T-cell (primary cell): ENCODE measurements around the gene ALDH1L2. TPM values are rescaled to one million over a fixed set of nuclear protein-coding genes. Genes with fewer than 3 reads are reported as not detected.

Source experiments
- ATAC-seq, 4 experiments: fragments of 200-7000 bp in 3 of 4; fragments of 150-1000 bp in 1 of 4; cut with Tn5 transposase; replicated peaks in 1 of 4; 1 replicate in 3 of 4; 2 replicates in 1 of 4; pipeline ENCODE4 v1.10.0; 2021; ENCODE audit warnings: moderate library complexity in 3 of 4, mild to moderate bottlenecking in 2 of 4, moderate number of reproducible peaks in 1 of 4
- CTCF ChIA-PET, 2 donors: fragments of 300-600 bp; sonication (Branson Sonifier 250); formaldehyde crosslinking; loops; one replicate each; lab custom pipeline; 2022; ENCODE audit warnings: antibody characterized with exemption in 2 of 2; lab: Charles Lee
- POLR2A ChIA-PET, 2 donors: fragments of 300-600 bp; sonication (Branson Sonifier 250); formaldehyde crosslinking; loops; one replicate each; lab custom pipeline; 2022; ENCODE audit warnings: antibody characterized with exemption in 2 of 2; lab: Charles Lee
- DNase-seq, 35 experiments: peaks; one replicate each; pipeline versions ENCODE4 v3.0.0 to v3.0.0-alpha.2; 2013 to 2023
- H3K27ac ChIP-seq: one replicate; pipeline ENCODE4 v1.5.1; 2013; ENCODE audit warnings: low read length
- H3K27me3 ChIP-seq, 2 experiments: replicated peaks in 1 of 2; 1 replicate in 1 of 2; 2 replicates in 1 of 2; pipeline versions ENCODE4 v1.6.1 to v1.7.0; 2013; ENCODE audit warnings: low read length in 1 of 2, mixed read lengths in 1 of 2; ENCODE audit not compliant: control insufficient read depth in 2 of 2, insufficient read depth in 2 of 2; ENCODE audit errors: extremely low read depth in 1 of 2
- H3K36me3 ChIP-seq, 2 donors: 1 replicate in 1 of 2; 2 replicates in 1 of 2; pipeline versions ENCODE4 v1.6.1 to v1.7.0; 2013; ENCODE audit warnings: low read length in 1 of 2; ENCODE audit not compliant: control insufficient read depth in 2 of 2, insufficient read depth in 1 of 2; ENCODE audit errors: extremely low read depth in 1 of 2
- H3K4me1 ChIP-seq, 2 experiments: 1 replicate in 1 of 2; 2 replicates in 1 of 2; pipeline versions ENCODE4 v1.6.1 to v1.7.0; 2013; ENCODE audit warnings: low read length in 2 of 2, mixed read lengths in 1 of 2; ENCODE audit not compliant: insufficient read depth in 2 of 2, control insufficient read depth in 1 of 2; ENCODE audit errors: extremely low read depth in 1 of 2
- H3K4me3 ChIP-seq, 2 donors: 1 replicate in 1 of 2; 2 replicates in 1 of 2; pipeline versions ENCODE4 v1.5.1 to v1.7.0; 2013; ENCODE audit warnings: mild to moderate bottlenecking in 2 of 2, low read length in 1 of 2, moderate library complexity in 1 of 2; ENCODE audit not compliant: control insufficient read depth in 1 of 2; ENCODE audit errors: extremely low read depth in 1 of 2
- H3K9me3 ChIP-seq: 2 replicates; pipeline ENCODE4 v1.7.0; 2013
- H3K27ac Mint-ChIP-seq, 2 donors: one replicate each; pipeline ENCODE4 v1.8.0; 2020 to 2021; ENCODE audit warnings: mild to moderate bottlenecking in 2 of 2, mixed read lengths in 2 of 2
- H3K27me3 Mint-ChIP-seq, 2 donors: one replicate each; pipeline ENCODE4 v1.8.0; 2021 to 2022; ENCODE audit warnings: mixed read lengths in 2 of 2
- H3K36me3 Mint-ChIP-seq: one replicate; pipeline ENCODE4 v1.8.0; 2021; ENCODE audit warnings: mixed read lengths
- H3K4me1 Mint-ChIP-seq, 3 donors: one replicate each; pipeline ENCODE4 v1.8.0; 2020 to 2022; ENCODE audit warnings: mixed read lengths in 3 of 3, mild to moderate bottlenecking in 1 of 3
- H3K4me3 Mint-ChIP-seq, 3 donors: one replicate each; pipeline ENCODE4 v1.8.0; 2020 to 2022; ENCODE audit warnings: mild to moderate bottlenecking in 3 of 3, mixed read lengths in 3 of 3, moderate library complexity in 3 of 3
- H3K9me3 Mint-ChIP-seq, 3 donors: one replicate each; pipeline ENCODE4 v1.8.0; 2020 to 2022; ENCODE audit warnings: mixed read lengths in 3 of 3
- WGBS: methylation state at CpG from one replicate; pipeline ENCODE4 v1.1.5; 2013; ENCODE audit warnings: missing lambda C conversion rate; ENCODE audit not compliant: insufficient coverage; 5-methylcytosine and 5-hydroxymethylcytosine counted together
- total RNA-seq, 35 experiments: library from RNA in 6 of 35; stranded (reverse) in 6 of 35; fragments of 120-200 nt in 1 of 35; gene quantifications; one replicate each; pipeline versions ENCODE4 v1.2.1 to v1.2.4 and lab custom pipeline; 2013 to 2026

Gene ALDH1L2
- total RNA-seq, 5 donors from 2014 or later (not counting 1 experiment from before 2014, with no cell fraction given): 0.07 to 0.51 (median 0.16) TPM; not detected in 1

- H3K4me3 ChIP-seq: peak overlapping the region in 1 of 2 donors; percentile 89
- H3K27me3 Mint-ChIP-seq: peaks cover 9 to 13% of the 10 kb centered on the region in 2 donors
Observed at GRCh38 chr12:105109465-105110212, 25.4 kb upstream of the ALDH1L2 start.

GRCh38 chr12:105107494-105108371 is 23.5 kb upstream of the ALDH1L2 start, which contains the start of gene WASHC4:
WASHC4 (plus strand) TSS chr12:105107731; CDS start chr12:105107801, 70 bp downstream.
- Histone ChIP-seq H3K36me3 (peaks cover 0 to 12% of the 10 kb centered on the region in 2 donors), H3K27ac (peak within 1 kb of the TSS; percentile 68), H3K4me1 (peaks cover 8 to 21% of the 10 kb centered on the region in 2 experiments), H3K4me3 (peak within 1 kb of the TSS; percentile 63 to 89), H3K9me3 (no peaks in the 10 kb centered on the region), H3K27me3 (peaks cover 0 to 7% of the 10 kb centered on the region in 2 experiments)
- Mint-ChIP-seq H3K9me3 (no peaks in the 10 kb centered on the region), H3K4me1 (peaks cover 41 to 44% (median 42%) of the 10 kb centered on the region in 3 donors), H3K4me3 (peak within 1 kb of the TSS; percentile 94 to 99 (median 96)), H3K36me3 (peaks cover 9% of the 10 kb centered on the region), H3K27me3 (peaks cover 9 to 15% of the 10 kb centered on the region in 2 donors), H3K27ac (peak within 1 kb of the TSS; percentile 92 to 95)
- ChIA-PET POLR2A (interaction anchor here in 1 of 2 donors (0.5 to 2.1 kb wide), 2 partner anchors 10 to 31 kb away, joined by 3 to 6 read pairs; no protein-coding TSS in a partner anchor), CTCF (no interaction called here)
- peak; percentile 97 to 99 (median 98) for ATAC-seq
- under 1% methylated on average over 76 of the region's 85 CpGs for WGBS
- DNase-seq: peak; percentile 83 to 96 (median 91)

More at GRCh38 chr12:105109465-105110212, 25.4 kb upstream of the ALDH1L2 start:
- H3K27ac Mint-ChIP-seq: peak overlapping the region; percentile 48 to 53
- Histone ChIP-seq H3K27me3 (peaks cover 0 to 4% of the 10 kb centered on the region in 2 experiments), H3K27ac (no peak overlapping the region), H3K36me3 (peaks cover 0 to 18% of the 10 kb centered on the region in 2 donors), H3K9me3 (no peaks in the 10 kb centered on the region), H3K4me1 (peaks cover 8 to 21% of the 10 kb centered on the region in 2 experiments)
- ATAC-seq: no peak
- peaks cover 52 to 57% (median 56%) of the 10 kb centered on the region in 3 donors for H3K4me1 Mint-ChIP-seq
- CTCF ChIA-PET: no interaction called here
- DNase-seq: peak in 1 of 35 experiments; percentile 8
- peaks cover 18% of the 10 kb centered on the region for H3K36me3 Mint-ChIP-seq
- H3K4me3 Mint-ChIP-seq: peak overlapping the region; percentile 94 to 99 (median 96)
- WGBS: 48% methylated on average over 3 of the region's 13 CpGs
- POLR2A ChIA-PET: interaction anchor here (0.6 to 0.7 kb wide), 2 partner anchors 26 to 202 kb away, joined by 3 to 5 read pairs; no protein-coding TSS in a partner anchor
- H3K9me3 Mint-ChIP-seq: no peaks in the 10 kb centered on the region

DNA sequence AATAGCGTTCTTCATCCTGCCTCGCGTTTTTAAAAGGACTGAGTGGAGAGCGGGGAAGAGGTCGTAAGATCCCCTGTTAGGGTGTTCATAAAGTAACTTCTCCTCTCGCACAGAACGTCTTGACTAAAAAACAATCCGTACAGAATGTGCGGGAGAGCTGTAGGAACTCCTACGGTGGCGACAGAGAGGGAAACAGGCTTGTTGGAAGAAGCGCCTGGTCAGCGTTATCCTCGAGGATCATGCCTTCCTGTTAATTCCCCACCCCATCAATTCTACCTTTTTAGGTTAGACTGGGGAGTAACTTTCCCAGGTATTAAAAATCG is 22.9 kb upstream of the ALDH1L2 start:
- peak overlapping the region; percentile 94 to 99 (median 96) for H3K4me3 Mint-ChIP-seq
- Histone ChIP-seq H3K27ac (no peak overlapping the region), H3K4me1 (peaks cover 8 to 21% of the 10 kb centered on the region in 2 experiments), H3K4me3 (peak overlapping the region; percentile 63 to 89), H3K27me3 (peaks cover 0 to 7% of the 10 kb centered on the region in 2 experiments), H3K9me3 (no peaks in the 10 kb centered on the region), H3K36me3 (peaks cover 0 to 6% of the 10 kb centered on the region in 2 donors)
- peaks cover 35 to 38% (median 37%) of the 10 kb centered on the region in 3 donors for H3K4me1 Mint-ChIP-seq
- H3K36me3 Mint-ChIP-seq: peaks cover 5% of the 10 kb centered on the region
- H3K27ac Mint-ChIP-seq: peak overlapping the region; percentile 89 to 95
- ATAC-seq: peak; percentile 5 to 16 (median 10)
- ChIA-PET CTCF (no interaction called here), POLR2A (interaction anchor here in 1 of 2 donors (2.1 kb wide), 1 partner anchor 11 kb away, joined by 6 read pairs; no protein-coding TSS in a partner anchor)
- H3K9me3 Mint-ChIP-seq: no peaks in the 10 kb centered on the region
- WGBS: no CpG with 5 or more reads among the region's 15 CpGs
- DNase-seq: peak in 2 of 35 experiments; percentile 2
- peaks cover 11 to 20% of the 10 kb centered on the region in 2 donors for H3K27me3 Mint-ChIP-seq

DNA sequence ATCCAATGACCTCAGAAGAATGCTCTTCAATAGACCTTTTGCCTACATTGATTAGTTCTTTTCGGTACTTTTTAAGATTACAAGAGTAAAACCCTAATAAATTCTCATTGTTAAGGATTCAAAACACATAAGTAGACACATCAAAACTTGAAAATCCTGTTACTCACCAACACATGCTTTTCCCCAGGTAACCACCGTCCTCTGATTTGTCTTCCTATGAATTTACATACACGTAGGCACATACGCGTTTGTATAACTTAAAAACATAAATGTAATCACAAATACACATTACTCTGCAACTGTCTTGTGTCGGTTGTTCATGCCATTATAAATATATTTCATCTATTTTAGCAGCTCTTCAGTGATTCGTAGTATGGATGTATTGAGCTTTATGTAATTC is 22.4 kb upstream of the ALDH1L2 start:
- ChIA-PET POLR2A (no interaction called here), CTCF (no interaction called here)
- Histone ChIP-seq H3K27ac (no peak overlapping the region), H3K4me1 (peaks cover 8 to 19% of the 10 kb centered on the region in 2 experiments), H3K4me3 (peak overlapping the region; percentile 63 to 89), H3K27me3 (peaks cover 0 to 7% of the 10 kb centered on the region in 2 experiments), H3K9me3 (no peaks in the 10 kb centered on the region), H3K36me3 (peaks cover 0 to under 1% of the 10 kb centered on the region in 2 donors)
- Mint-ChIP-seq H3K4me1 (peaks cover 31 to 34% (median 32%) of the 10 kb centered on the region in 3 donors), H3K27ac (peak overlapping the region; percentile 89 to 95), H3K9me3 (no peaks in the 10 kb centered on the region), H3K27me3 (peaks cover 16 to 24% of the 10 kb centered on the region in 2 donors), H3K4me3 (peak overlapping the region; percentile 94 to 99 (median 96)), H3K36me3 (no peaks in the 10 kb centered on the region)
- ATAC-seq (no peak), DNase-seq (peak in 1 of 35 experiments; percentile 16)
- 80% methylated on average over 1 of the region's 7 CpGs for WGBS

- Histone ChIP-seq H3K4me1 (peaks cover 7 to 12% of the 10 kb centered on the region in 2 experiments), H3K27me3 (peaks cover 0 to 7% of the 10 kb centered on the region in 2 experiments), H3K27ac (no peak overlapping the region), H3K36me3 (no peaks in the 10 kb centered on the region), H3K9me3 (no peaks in the 10 kb centered on the region), H3K4me3 (no peak overlapping the region)
- H3K4me1 Mint-ChIP-seq: peaks cover 22 to 26% (median 25%) of the 10 kb centered on the region in 3 donors
- no CpG with 5 or more reads among the region's 1 CpG for WGBS
- peaks cover 25 to 31% of the 10 kb centered on the region in 2 donors for H3K27me3 Mint-ChIP-seq
- H3K36me3 Mint-ChIP-seq: no peaks in the 10 kb centered on the region
- POLR2A ChIA-PET: interaction anchor here in 1 of 2 donors (0.5 to 0.7 kb wide), 2 partner anchors 9 to 56 kb away, joined by 3 to 4 read pairs; no protein-coding TSS in a partner anchor
- no peak for ATAC-seq
- CTCF ChIA-PET: no interaction called here
- no peak overlapping the region for H3K4me3 Mint-ChIP-seq
- DNase-seq: no peak
- no peaks in the 10 kb centered on the region for H3K9me3 Mint-ChIP-seq
- no peak overlapping the region for H3K27ac Mint-ChIP-seq
Observed at GRCh38 chr12:105104762-105105161, 20.5 kb upstream of the ALDH1L2 start.
